ENCODE measurements around the gene FAM174C.

The FAM174C gene

DNA sequence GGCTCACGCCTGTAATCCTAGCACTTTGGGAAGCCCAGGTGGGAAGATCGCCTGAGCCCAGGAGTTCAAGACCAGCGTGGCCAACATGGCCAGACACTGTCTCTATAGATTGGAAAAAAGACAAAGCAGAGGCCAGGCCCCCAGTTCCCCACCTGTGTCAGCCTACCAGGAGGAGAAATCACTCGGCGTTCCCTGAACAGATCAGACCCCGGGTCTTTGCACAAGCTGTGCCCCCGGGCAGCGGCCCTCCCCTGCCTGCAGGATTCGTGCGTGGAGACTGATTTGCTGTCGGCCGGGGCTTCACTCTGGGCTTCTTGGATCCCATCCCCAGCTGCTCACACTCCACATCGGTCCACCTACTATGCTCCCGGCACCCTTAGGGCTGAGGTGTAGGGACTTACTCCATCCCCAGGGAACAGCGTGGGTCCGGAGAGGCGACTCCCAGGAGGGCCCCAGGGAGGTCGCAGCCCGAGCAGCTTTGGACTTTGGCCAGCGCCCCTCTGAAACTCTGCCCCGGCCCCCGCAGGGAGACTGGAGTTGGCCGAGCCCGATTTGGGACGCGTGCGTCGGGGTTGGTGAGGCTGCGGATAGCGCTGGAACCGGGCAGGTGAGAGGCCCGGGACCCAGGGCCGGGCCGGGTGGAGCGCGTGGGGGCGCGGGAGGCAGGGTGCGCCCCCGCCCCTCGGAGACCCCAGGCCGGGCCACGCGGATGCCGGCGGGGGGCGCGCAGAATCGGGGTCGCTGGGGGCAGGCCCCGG is 9.8 kb downstream of the FAM174C start:
- no peak overlapping the region for H3K27ac ChIP-seq (ENCODE audit: low read depth, low read length)
- no peaks in the 10 kb centered on the region for H3K4me1 ChIP-seq (ENCODE audit: control insufficient read depth, insufficient read depth, low read length, unreplicated experiment)
- no peak overlapping the region for H3K4me3 ChIP-seq (ENCODE audit: low read depth, low read length)
- no peaks in the 10 kb centered on the region for H3K79me2 ChIP-seq (ENCODE audit: control insufficient read depth, insufficient read depth, low read length, unreplicated experiment)
- no peak overlapping the region for H2AFZ ChIP-seq (ENCODE audit: low read length, unreplicated experiment)
- H3K27me3 ChIP-seq (ENCODE audit: insufficient read depth, low read length): peaks cover 38% of the 10 kb centered on the region
- no peaks in the 10 kb centered on the region for H3K36me3 ChIP-seq (ENCODE audit: insufficient read depth, low read length)

- Histone ChIP-seq H3K27me3 (ENCODE audit: insufficient read depth, low read length) (peaks cover 38% of the 10 kb centered on the region), H3K27ac (ENCODE audit: low read depth, low read length) (no peak within 1 kb of the TSS), H3K36me3 (ENCODE audit: insufficient read depth, low read length) (no peaks in the 10 kb centered on the region), H3K4me1 (ENCODE audit: control insufficient read depth, insufficient read depth, low read length, unreplicated experiment) (no peaks in the 10 kb centered on the region), H2AFZ (ENCODE audit: low read length, unreplicated experiment) (no peak within 1 kb of the TSS), H3K4me3 (ENCODE audit: low read depth, low read length) (no peak within 1 kb of the TSS), H3K79me2 (ENCODE audit: control insufficient read depth, insufficient read depth, low read length, unreplicated experiment) (no peaks in the 10 kb centered on the region)
These were observed 10.5 kb downstream of the FAM174C start, which contains the start of gene EFNA2 for GRCh38 chr19:1285737-1286360. TSS of gene EFNA2 (plus strand) at chr19:1285873. CDS start at chr19:1286169, 296 bp downstream.

DNA sequence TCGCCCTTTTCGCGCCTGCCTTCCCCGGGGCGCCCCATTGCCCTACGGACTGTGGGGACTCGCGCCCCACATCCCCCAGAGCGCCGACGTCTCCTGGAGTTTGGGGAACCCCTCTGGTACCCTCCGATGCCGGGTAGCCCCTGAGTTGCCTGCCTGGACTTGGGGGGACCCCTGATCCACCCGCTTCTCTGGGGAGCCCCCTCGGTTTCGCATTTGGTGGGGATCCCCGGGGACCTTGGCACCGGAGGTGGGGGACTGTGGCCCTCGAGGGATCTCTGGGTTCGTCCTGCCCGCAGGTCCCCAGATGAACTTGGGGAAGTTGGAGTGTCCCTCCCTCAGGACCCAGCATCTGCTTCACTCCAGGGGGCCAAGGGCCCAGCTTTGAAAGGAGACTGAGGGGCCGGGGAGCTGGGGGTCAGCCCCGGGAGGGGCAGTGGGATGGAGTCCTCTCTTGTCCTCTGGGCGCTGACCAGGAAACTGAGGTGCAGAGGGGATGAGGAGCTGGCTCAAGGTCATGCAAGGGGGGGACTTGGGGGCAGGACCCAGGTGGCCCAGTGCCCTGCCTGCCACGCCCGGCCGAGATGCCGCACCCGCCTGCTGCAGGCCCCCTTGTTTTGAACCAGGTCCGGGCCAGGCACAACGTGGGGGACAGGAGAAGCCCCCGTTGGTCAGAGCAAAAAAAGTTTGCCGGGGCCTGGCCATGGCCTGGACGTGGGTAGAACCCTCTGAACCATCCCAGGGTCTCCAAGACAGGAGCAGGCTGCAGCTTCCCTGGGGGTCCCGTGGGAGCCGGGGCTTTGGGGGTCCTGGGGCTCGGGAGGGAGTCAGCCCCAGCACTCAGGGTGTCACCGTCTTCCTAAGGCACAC is 11.4 kb downstream of the FAM174C start:
- H3K4me1 ChIP-seq (ENCODE audit: control insufficient read depth, insufficient read depth, low read length, unreplicated experiment): no peaks in the 10 kb centered on the region
- H2AFZ ChIP-seq (ENCODE audit: low read length, unreplicated experiment): no peak overlapping the region
- no peaks in the 10 kb centered on the region for H3K36me3 ChIP-seq (ENCODE audit: insufficient read depth, low read length)
- H3K79me2 ChIP-seq (ENCODE audit: control insufficient read depth, insufficient read depth, low read length, unreplicated experiment): no peaks in the 10 kb centered on the region
- H3K27ac ChIP-seq (ENCODE audit: low read depth, low read length): no peak overlapping the region
- H3K4me3 ChIP-seq (ENCODE audit: low read depth, low read length): no peak overlapping the region
- peaks cover 38% of the 10 kb centered on the region for H3K27me3 ChIP-seq (ENCODE audit: insufficient read depth, low read length)

DNA sequence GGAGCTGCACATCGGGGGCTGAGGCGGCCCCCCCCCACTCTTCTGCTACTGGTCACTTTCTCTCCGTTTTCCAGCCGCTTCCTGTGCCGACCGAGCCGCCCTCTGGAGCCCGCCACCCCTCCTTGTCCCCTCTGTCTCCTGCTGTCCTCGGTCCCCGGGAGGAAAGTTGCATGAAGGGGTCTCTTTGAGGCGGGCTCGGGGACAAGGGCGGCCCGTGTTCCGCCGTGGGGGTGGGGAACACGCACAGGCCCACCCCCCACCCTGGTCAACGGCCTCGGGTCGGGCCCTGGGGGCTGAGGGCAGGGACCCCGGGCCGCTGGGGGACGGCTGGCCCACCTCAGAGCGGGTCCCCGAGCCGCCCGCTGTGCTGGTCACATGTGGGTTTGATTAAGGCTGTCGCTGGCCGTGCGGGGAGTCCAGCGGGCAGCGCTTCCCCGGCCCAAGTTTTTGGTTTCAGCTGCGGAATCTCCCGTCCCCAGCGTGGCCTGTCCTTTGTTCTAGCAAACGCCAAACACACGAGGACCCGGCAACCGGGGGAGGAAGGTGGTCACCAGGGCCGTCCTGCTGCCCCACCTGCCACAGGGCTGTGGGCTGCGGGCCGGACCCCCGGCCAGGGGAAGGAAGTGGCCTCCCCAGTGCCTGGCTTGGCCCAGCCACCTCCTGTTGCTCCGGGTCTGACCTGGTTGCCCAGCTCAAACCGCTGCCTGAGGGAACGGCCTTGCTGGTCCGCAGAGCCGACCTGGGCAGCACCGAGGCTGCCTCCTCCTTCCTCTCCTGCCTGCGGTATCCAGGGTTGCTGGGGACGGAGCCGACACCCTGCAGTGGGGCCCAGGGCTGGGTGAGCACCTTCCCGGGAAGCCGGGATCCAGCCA is 12.3 kb downstream of the FAM174C start:
- Histone ChIP-seq H3K36me3 (ENCODE audit: insufficient read depth, low read length) (no peaks in the 10 kb centered on the region), H3K27me3 (ENCODE audit: insufficient read depth, low read length) (peaks cover 38% of the 10 kb centered on the region), H3K4me3 (ENCODE audit: low read depth, low read length) (no peak overlapping the region), H3K4me1 (ENCODE audit: control insufficient read depth, insufficient read depth, low read length, unreplicated experiment) (no peaks in the 10 kb centered on the region), H3K79me2 (ENCODE audit: control insufficient read depth, insufficient read depth, low read length, unreplicated experiment) (no peaks in the 10 kb centered on the region), H3K27ac (ENCODE audit: low read depth, low read length) (no peak overlapping the region), H2AFZ (ENCODE audit: low read length, unreplicated experiment) (no peak overlapping the region)

- Histone ChIP-seq H3K36me3 (ENCODE audit: insufficient read depth, low read length) (no peaks in the 10 kb centered on the region), H3K4me3 (ENCODE audit: low read depth, low read length) (no peak overlapping the region), H3K27me3 (ENCODE audit: insufficient read depth, low read length) (peaks cover 38% of the 10 kb centered on the region), H3K27ac (ENCODE audit: low read depth, low read length) (no peak overlapping the region), H2AFZ (ENCODE audit: low read length, unreplicated experiment) (no peak overlapping the region), H3K4me1 (ENCODE audit: control insufficient read depth, insufficient read depth, low read length, unreplicated experiment) (no peaks in the 10 kb centered on the region), H3K79me2 (ENCODE audit: control insufficient read depth, insufficient read depth, low read length, unreplicated experiment) (no peaks in the 10 kb centered on the region)
These were observed 12.9 kb downstream of the FAM174C start for GRCh38 chr19:1288226-1288612.

DNA sequence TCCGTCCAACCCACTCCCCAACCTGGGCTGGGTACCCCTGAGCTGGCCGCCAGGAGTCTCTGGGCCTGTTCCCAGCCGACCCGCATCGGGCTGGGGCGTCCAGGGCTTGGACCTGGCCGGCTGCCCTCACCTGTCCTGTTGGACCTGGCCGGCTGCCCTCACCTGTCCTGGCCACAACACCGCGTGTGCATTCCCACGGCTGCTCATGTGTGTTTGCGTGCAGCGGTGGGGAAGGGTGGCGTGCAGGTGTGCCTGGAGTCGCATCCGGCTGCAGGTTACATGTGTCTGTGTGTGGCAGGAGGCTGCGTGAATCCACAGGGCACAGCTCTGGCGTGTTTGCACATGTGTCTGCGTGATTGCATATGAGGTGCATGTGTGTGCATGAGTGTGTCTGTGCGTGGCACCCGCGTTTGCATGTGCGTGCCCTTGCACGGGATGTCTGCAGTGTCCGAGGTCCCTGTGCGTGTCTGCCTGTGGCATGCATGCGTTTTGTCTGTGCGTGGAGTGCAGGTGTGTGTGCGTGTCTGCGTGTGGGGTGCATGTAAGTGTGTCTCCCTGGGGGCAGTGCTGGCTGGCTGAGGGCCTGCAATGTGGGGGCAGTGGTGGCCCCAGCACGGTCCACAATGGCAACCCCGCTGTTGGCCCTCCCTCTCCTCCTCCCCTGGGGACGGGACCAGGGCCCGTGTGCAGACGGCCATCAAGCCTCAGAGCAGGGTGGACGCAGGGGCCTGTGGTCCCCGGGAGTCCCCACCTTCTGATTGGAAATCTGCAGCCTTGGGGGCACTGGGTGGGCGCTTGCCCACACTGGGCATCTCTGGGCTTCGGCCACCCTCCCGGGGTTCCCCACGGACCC is 13.7 kb downstream of the FAM174C start:
- H3K36me3 ChIP-seq (ENCODE audit: insufficient read depth, low read length): no peaks in the 10 kb centered on the region
- no peak overlapping the region for H3K4me3 ChIP-seq (ENCODE audit: low read depth, low read length)
- no peak overlapping the region for H2AFZ ChIP-seq (ENCODE audit: low read length, unreplicated experiment)
- H3K27ac ChIP-seq (ENCODE audit: low read depth, low read length): no peak overlapping the region
- no peaks in the 10 kb centered on the region for H3K4me1 ChIP-seq (ENCODE audit: control insufficient read depth, insufficient read depth, low read length, unreplicated experiment)
- H3K27me3 ChIP-seq (ENCODE audit: insufficient read depth, low read length): peaks cover 35% of the 10 kb centered on the region
- H3K79me2 ChIP-seq (ENCODE audit: control insufficient read depth, insufficient read depth, low read length, unreplicated experiment): no peaks in the 10 kb centered on the region

- H3K4me3 ChIP-seq (ENCODE audit: low read depth, low read length): no peak overlapping the region
- H3K27me3 ChIP-seq (ENCODE audit: insufficient read depth, low read length): peaks cover 29% of the 10 kb centered on the region
- no peaks in the 10 kb centered on the region for H3K4me1 ChIP-seq (ENCODE audit: control insufficient read depth, insufficient read depth, low read length, unreplicated experiment)
- H3K36me3 ChIP-seq (ENCODE audit: insufficient read depth, low read length): no peaks in the 10 kb centered on the region
- no peak overlapping the region for H3K27ac ChIP-seq (ENCODE audit: low read depth, low read length)
- no peaks in the 10 kb centered on the region for H3K79me2 ChIP-seq (ENCODE audit: control insufficient read depth, insufficient read depth, low read length, unreplicated experiment)
- H2AFZ ChIP-seq (ENCODE audit: low read length, unreplicated experiment): no peak overlapping the region
These were observed 14.3 kb downstream of the FAM174C start for GRCh38 chr19:1289686-1290025.

- Histone ChIP-seq H3K79me2 (ENCODE audit: control insufficient read depth, insufficient read depth, low read length, unreplicated experiment) (no peaks in the 10 kb centered on the region), H3K4me3 (ENCODE audit: low read depth, low read length) (no peak overlapping the region), H3K27ac (ENCODE audit: low read depth, low read length) (no peak overlapping the region), H3K27me3 (ENCODE audit: insufficient read depth, low read length) (peaks cover 24% of the 10 kb centered on the region), H2AFZ (ENCODE audit: low read length, unreplicated experiment) (no peak overlapping the region), H3K36me3 (ENCODE audit: insufficient read depth, low read length) (no peaks in the 10 kb centered on the region), H3K4me1 (ENCODE audit: control insufficient read depth, insufficient read depth, low read length, unreplicated experiment) (no peaks in the 10 kb centered on the region)
These were observed 14.9 kb downstream of the FAM174C start for GRCh38 chr19:1290196-1290702.

GRCh38 chr19:1290703-1291651 is 15.6 kb downstream of the FAM174C start:
- Histone ChIP-seq H3K4me1 (ENCODE audit: control insufficient read depth, insufficient read depth, low read length, unreplicated experiment) (no peaks in the 10 kb centered on the region), H3K79me2 (ENCODE audit: control insufficient read depth, insufficient read depth, low read length, unreplicated experiment) (no peaks in the 10 kb centered on the region), H3K4me3 (ENCODE audit: low read depth, low read length) (no peak overlapping the region), H3K27me3 (ENCODE audit: insufficient read depth, low read length) (peaks cover 23% of the 10 kb centered on the region), H3K27ac (ENCODE audit: low read depth, low read length) (no peak overlapping the region), H3K36me3 (ENCODE audit: insufficient read depth, low read length) (no peaks in the 10 kb centered on the region), H2AFZ (ENCODE audit: low read length, unreplicated experiment) (no peak overlapping the region)
